ENCODE data around the gene GLYATL3.

The GLYATL3 gene

DNA sequence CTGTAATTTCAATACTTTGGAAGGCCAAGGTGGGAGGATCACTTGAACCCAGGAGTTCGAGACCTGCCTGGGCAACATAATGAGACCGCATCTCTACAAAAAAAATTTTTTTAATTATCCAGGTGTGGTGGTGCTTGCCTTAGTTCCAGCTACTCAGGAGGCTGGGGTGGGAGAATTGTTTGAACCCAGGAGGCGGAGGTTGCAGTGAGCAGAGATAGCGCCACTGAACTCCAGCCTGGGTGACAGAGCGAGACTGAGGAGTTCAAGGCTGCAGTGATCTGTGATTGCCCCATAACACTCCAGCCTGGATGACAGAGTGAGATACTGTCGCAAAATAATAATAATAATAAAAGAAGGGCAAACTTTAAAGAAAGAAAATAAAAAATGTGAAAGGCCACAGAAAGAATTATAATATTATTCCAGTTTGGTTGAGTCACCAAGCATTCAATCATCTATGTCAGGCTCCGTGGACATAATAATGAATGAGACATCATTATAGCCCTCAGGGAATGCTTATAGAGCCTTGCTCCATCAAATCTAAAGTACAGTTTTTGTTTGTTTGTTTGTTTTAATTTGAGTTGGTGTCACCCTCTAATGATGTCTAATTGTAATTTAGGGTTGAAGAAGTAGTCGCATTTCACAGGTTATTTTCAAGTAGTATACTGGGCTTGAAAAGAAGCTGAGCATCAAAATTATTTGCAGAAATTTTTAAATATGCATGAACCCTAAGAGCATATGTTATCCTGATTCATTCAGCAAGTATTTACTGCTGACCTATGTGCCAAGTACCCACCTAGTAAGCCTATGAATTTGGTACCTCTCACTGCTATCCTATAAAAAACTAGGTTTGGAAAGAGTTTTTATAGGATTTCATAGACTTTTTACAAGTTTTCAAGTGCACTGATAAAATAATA, 15.1 kb downstream of the GLYATL3 start:
- DNase-seq, result no peak

DNA sequence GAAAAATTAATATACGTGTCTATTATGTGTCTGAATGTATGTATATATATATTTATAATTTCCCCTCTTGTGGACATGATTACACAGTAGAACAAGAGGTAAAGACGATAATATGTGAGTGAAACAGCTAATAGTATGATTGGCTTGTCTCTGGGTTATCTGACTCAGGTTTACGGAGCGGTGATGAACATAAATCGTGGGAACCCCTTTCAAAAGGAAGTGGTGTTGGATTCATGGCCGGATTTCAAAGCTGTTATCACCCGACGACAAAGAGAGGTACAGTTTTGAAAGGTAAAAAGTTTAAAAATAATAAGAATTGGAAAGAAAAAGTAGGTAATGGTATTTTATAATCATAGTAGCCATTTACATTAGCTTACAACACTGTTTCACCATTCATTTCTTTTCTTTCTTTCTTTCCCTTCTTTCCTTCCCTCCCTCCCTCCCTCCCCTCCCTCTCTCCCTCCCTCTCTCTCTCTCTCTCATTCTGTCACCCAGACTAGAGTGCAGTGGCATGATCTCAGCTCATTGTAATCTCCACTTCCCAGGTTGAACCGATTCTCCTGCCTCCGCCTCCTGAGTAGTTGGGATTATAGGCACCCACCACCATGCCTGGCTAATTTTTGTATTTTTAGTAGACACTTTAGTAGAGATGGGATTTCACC, 15.9 kb downstream of the GLYATL3 start:
- DNase-seq, result no peak

- DNase-seq, result no peak
Measured at GRCh38 chr6:49516147-49516505, 16.4 kb downstream of the GLYATL3 start.

GRCh38 chr6:49517919-49518318, 18.2 kb downstream of the GLYATL3 start:
- DNase-seq, result no peak

DNA sequence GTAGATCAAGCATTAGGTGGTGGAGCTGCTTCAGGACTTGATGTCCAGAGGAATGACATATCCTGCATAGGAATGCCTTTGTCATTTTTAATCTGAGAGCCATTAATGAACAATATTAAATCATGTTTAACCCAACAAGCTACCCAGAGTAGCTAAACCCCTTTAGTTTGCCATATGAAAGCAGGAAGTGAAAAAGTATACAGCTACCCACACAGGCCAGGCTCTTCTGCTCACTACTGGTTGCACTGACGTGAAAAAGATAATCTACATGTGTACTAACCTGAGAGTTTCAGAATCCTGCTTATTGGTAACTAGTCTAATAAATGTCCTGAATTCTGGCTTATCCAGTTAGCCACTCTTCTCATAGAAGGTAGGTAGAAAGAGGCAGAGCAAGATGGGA, 19.9 kb downstream of the GLYATL3 start:
- no peak for DNase-seq

- no peak for DNase-seq
Measured at GRCh38 chr6:49522710-49523593, 23.2 kb downstream of the GLYATL3 start.

DNA sequence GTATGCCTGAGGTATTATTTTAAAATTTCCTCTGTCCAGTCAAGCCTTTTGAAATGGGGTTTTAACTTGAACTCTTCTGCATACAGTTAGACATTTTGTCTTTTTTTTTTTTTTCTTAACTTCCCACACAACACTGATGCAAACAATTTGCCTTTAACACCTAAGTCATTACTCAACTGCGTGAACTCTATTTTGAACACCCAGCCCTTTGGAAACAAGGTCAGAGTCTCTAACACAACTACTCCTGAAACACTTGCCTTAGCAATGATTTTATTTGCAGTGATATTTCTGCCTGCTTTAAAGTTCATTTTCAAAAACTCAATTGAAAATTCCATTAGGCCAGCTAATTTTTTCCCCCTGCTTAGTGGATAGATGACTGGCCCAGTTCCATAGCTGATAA, 24.2 kb downstream of the GLYATL3 start:
- no peak for DNase-seq

- no peak for DNase-seq
Measured at GRCh38 chr6:49524541-49524940, 24.8 kb downstream of the GLYATL3 start.

DNA sequence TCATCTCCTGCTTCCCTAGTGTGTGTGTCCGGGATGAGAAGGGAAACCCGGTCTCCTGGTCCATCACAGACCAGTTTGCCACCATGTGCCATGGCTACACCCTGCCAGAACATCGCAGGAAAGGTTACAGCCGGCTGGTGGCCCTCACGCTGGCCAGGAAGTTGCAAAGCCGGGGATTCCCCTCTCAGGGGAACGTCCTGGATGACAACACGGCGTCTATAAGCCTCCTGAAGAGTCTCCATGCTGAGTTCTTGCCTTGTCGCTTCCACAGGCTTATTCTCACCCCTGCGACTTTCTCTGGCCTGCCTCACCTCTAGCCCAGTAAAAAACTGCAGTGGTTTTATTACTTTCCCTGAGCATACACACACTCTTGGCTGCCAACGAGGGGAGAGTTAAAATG, 26.9 kb downstream of the GLYATL3 start:
- DNase-seq, result no peak

DNA sequence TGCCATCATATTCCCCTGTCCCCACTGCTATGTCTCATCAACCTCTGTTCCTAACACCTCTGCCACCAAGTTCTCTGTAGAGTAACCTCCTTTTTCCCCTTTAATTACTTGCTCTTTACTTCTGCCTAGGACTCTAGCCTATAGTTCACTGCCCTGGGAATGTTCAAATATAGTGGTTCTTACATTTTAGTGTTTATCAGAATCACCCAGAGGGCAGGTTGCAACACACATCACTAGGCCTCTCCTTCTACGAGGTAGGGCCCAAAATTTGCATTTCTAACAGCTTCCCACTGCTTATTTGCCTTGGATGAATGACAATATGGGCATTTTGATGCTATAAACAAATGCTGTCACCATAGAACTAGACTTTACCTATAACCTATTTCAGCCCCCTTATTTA, 27.6 kb downstream of the GLYATL3 start:
- DNase-seq, result no peak

DNA sequence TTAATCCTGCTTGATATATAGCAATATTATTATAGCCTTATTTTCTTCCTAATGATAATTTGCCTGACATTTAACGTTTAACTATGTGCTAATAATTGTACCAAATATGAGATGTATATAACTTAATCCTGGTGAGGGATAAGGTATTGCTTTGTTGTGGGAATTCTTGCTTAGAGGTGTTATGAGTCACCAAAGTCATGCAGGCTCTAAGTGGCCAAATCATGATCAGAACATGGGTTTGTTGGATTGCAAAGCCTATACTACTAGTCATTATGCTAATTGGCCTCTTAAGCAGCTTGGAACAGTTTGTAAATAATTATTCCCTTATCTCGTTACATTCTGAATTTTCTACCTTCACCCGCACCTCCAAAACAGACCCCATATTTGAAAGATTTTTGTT, 28.8 kb downstream of the GLYATL3 start:
- DNase-seq, result no peak

GRCh38 chr6:49530141-49530776, 30.5 kb downstream of the GLYATL3 start:
- DNase-seq, result no peak

DNA sequence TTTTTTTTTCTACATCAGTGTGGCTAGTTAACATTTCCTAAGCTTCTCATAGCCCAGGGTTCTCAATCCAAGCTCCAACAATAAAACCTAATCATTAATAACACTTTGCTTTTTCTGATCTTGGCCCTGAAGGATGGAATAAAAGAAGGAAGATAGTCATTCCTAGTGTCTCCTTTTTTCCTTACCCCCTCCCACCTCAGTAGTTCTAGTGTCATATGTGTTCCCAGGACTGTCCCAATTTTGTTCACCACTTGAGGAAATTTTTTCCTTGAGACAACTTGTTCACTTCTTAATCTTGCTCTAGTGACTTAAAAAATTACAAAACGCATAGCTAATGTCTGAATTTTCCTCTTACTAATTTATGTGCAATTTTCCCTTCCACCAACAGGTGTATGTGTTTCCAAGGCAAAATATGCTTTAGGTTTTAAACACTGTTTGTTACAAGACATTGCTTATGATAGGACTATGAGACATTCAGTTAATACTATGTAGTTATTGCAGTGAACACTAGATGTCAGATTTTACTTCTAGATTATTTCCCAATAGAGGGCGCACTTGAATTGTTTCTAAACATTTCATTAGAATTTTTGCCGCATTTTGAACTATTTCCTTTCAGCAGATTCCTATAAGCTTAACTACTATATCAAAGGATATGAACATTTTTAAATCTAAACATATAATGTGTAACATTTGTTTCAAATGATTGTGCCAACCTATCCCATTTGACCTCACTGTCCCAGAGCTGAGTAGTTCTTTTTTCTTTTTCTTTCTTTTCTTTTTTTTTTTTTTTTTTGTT, 32.2 kb downstream of the GLYATL3 start:
- no peak for DNase-seq

GRCh38 chr6:49535795-49536194, 36.1 kb downstream of the GLYATL3 start:
- DNase-seq, result no peak

GRCh38 chr6:49539102-49539501, 39.4 kb downstream of the GLYATL3 start:
- DNase-seq, result no peak

DNA sequence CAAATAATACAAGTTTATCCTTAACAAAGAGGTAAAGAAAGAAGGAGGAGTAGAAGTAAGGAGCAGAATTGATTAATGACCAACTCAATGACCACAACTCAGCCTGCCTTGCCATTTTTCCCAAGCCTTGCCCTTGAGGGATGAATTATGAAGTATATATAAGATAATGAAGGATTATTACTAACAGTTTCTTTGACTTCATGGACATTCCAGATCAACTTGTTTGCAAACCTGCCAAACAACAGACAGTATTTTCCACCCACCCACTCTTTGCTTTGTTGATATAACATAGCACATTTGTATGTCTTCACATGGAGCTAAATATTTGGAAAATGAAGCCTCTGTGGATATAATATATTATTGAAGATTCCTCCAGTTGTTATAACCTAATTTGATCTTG, 40.9 kb downstream of the GLYATL3 start:
- no peak for DNase-seq

DNA sequence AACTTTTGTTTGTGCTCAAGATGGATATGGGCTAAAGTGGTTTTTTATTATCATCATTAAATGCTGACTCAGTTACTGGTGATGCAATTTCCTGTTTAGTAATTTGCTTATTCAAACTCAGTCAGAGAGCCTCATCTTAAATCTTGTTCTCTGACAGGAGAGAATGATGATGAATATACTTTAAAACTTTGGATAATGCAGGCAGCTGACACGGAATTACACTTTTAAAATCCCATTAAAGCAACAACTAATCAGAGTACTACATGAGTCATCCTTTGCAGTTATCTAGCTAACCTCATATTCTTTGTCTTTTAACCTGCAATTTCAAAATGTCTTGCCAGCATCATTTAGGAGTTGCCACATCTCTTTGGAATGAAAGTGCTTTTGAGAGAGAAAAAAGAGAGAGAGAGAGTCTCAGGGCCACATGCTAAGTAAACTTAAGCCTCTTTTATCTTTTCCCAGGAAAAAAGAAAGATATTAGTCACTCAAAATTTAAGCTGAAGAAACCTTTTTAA, 41.5 kb downstream of the GLYATL3 start:
- DNase-seq, result no peak

- no peak for DNase-seq
Measured at GRCh38 chr6:49541936-49542335, 42.2 kb downstream of the GLYATL3 start.

GRCh38 chr6:49543087-49543858, 43.5 kb downstream of the GLYATL3 start:
- DNase-seq, result no peak

DNA sequence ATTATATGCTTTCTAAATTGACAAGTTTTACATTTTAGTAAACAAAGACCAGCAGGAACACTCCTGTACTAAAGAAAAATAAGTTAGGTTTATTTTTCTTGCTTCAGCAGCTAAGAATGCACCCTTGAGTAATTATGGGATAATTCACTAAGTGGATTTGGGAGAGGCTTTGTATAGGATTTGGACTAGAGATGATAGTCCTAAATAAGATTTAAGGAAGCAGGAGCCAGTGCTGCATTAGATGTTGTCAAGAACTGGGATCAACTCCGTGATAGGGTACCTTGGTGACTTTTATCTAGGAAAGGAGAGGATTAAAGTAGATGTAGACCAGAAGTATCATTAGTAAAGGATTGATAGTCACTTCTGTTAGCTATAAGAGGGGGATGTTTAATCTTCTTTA, 46.6 kb downstream of the GLYATL3 start:
- DNase-seq, result no peak

All from CD4-positive, alpha-beta T cell treated with Interleukin-6 for 4 hours (primary cell).